Stromal cell of bone marrow (primary cell): ENCODE results near the gene RRAD.

ENCODE experiments used
- DNase-seq: peaks from one replicate; pipeline ENCODE4 v3.0.0-alpha.2; 2012; ENCODE audit warnings: low read depth

Gene RRAD

DNA sequence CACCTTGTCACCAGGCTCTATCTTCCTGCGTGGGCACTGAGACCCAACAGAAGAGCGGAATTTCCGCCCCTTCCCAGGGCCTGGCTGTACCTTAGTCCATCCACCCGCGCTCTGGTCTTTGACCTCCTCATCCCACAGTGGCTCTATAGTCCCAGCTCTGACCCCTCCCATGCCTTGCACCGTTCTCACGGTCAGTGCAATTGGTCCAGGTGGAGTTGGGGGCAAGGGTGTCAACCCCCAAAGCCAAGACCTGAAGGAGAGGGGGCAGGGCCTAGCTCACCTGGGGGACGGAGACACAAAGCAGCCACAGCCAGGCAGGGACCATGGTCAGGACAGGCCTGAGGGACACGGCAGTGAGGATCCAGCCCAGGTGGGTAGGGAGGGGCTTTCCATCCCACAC, 7.6 kb downstream of the RRAD start:
- DNase-seq: no peak

DNA sequence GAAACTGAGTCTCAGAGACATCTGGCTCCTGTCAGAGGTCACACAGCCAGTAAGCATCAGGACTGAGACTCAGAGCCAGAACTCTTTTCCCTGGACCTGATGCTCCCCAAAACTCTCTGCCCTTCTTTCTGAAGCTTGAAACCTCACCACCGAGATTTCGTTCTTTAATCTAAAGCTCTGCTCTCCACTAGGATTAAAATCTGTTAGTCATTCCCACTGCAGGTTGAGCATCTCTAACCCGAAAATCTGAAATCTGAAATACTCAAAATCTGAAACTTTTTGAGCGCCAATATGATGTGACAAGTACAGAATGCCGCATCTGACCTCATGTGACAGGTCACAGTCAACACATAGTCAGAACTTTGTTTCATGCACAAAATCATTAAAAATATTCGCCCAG, 8.8 kb downstream of the RRAD start:
- DNase-seq: no peak

GRCh38 chr16:66915041-66915440, 10.3 kb downstream of the RRAD start:
- DNase-seq: no peak

DNA sequence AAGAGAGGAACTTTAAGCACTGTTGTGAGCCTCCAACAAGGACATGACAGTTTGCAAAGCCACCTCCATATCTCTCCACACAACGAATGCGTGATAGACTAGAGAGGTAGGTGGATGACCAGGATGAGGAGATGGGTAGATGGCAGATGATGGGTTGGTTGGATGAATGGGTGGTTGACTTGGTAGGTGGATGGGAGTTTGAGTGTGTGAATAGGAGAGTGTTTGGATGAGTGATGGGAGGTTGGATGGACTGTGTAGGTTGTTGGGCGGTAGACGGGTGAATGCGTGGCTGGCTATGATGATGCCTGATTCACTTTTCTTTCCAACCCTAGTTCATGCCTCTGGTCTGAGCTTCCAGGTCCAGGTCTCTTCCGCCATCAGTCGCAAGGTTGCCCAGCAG, 10.8 kb downstream of the RRAD start:
- DNase-seq: no peak

GRCh38 chr16:66913711-66914110, 11.6 kb downstream of the RRAD start:
- no peak for DNase-seq

GRCh38 chr16:66913081-66913480, 12.3 kb downstream of the RRAD start:
- DNase-seq: no peak

- no peak for DNase-seq
These were observed 13.5 kb downstream of the RRAD start for GRCh38 chr16:66911801-66912200.

DNA sequence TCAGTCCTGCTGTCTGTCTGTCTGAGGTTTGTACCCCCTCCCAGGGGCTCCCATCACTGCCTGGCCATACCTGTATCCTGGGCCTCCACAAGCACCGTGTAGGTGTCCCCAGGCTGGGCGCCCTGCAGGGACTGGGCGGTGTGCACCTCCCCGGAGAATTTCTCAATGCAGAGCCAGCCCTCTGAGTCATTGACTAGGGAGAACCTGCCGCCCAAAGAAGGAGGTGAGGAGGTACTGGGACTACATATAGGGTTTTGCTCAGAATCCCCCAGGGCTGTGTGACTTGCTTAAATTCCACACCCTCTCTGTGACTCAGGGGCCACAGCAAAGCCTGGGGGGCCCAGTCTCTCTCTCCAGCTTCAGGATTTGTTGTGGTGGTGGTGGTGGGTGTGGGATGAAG, 14.2 kb downstream of the RRAD start:
- DNase-seq: no peak

- DNase-seq: no peak
These were observed 15.0 kb downstream of the RRAD start for GRCh38 chr16:66910175-66910940.

DNA sequence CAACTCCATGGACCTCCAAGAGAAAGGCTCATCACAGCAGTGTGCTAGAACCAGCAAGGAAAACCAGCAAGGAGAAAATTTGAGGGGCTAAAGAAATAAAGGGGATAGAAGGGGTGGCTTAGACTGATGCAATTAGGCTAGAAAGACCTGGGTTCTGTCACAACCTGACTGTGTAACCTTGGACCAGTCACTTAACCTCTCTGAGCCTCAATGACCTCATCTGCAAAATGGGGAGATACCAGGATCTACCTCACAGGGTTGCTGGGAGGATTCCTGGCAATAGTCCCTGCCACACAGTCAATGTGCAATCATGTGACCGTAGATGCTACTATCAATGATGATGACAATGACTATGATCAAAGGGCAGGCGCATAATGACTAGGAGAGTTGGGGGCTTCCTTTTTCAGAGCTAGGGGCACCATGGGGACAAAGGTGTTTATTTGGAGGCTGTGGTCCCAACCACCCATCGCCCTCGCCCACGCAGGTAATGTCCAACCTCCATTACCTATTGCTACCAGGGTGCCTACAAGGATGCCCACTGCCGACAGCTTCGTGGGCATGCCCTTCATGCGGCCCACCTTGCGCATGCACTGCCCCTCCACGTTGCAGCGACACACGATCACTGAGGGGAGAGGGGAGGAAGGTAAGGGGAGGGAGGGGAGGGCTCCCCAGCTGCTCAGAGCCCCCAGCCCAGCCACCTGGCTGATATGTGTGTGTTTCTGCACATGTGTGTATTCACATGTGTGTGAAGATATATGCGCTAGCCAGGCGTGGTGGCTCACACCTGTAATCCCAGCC, 16.4 kb downstream of the RRAD start:
- DNase-seq: no peak

- DNase-seq: no peak
These were observed 17.2 kb downstream of the RRAD start for GRCh38 chr16:66908116-66908515.

- DNase-seq: no peak
These were observed 18.2 kb downstream of the RRAD start for GRCh38 chr16:66906916-66907836.

DNA sequence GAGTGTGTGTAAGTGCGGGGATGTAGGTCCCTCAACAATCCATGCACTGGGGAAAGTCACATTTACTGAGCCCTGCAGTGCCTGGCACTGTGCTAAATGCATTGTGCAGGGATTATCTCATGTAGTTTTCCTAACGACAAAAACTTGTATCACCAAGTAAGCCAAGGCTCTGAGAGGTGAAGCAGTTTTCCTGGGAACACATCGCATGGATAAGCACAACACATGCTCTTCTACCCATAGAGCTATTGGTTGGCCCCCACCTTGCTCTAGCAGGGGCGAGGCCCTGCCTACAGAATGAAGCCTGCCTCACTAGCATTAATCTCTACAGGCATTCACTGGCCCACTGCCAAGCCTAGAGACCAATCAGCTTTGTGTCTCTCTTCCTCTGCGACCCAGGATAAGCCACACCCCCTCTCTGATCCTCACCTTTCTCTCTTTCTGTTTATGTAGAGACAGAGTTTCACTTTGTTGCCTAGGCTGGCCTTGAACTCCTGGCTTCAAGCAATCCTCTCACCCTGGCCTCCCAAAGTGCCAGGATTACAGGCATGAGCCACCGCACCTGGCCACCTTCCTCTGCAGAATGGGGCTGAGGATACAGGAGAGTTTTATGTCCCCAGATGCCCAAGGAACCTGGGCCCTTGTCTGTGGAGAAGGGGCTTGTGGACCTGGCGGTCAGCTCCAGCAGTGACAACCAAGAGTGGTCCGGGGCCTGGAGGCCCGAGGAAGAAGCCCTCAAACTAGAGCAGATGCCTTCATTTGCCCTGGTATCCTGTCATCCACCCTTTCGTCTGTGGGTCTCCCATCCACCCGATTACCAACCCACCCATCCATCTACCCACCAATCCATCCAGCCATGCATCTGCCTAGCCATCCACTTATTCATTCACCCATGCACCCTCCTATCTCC, 19.4 kb downstream of the RRAD start:
- no peak for DNase-seq

GRCh38 chr16:66904846-66905632, 20.3 kb downstream of the RRAD start:
- DNase-seq: no peak

- DNase-seq: no peak
These were observed 20.9 kb downstream of the RRAD start for GRCh38 chr16:66904428-66904845.

DNA sequence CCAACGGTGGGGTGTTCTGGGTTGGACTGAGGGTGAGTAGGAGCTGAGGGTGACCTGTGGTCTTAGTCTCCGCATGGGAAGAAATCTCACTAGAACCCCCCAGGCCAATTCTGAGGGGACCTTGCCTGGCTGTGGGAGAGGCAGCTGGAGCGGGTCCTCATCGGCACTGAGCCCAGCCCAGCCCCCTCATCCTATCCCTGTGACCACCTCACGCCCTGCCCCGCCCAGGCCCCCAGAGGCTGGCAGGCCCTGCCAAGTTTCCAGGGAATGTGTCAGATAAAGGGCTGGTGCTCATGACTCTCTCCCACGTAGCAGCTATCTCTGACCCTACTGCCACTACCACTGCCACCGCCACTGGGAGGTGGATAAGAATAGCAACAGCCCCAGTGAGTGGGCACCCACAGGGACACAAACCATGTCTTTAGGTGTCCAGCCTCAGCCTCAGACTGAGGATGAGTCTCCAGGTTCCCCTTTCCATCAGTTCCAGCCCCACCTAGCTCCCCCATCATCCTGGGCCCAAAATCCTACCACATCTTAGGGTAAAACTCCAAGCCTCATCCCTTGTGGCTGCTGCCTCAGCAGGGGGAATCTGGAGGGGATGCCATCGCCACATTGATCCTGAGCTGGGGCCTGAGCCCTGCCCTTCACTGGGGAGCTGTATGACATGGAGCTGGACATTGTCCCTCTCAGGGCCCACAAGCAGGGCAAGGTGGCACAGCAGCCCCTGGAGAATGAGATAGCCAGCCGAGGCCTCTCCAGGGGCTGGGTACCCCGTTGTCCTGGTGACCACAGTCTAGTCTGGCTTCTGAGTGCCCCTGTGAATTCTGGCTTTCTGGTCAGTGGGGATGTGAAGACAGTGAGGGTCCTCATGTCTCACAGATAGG, 21.5 kb downstream of the RRAD start:
- no peak for DNase-seq

DNA sequence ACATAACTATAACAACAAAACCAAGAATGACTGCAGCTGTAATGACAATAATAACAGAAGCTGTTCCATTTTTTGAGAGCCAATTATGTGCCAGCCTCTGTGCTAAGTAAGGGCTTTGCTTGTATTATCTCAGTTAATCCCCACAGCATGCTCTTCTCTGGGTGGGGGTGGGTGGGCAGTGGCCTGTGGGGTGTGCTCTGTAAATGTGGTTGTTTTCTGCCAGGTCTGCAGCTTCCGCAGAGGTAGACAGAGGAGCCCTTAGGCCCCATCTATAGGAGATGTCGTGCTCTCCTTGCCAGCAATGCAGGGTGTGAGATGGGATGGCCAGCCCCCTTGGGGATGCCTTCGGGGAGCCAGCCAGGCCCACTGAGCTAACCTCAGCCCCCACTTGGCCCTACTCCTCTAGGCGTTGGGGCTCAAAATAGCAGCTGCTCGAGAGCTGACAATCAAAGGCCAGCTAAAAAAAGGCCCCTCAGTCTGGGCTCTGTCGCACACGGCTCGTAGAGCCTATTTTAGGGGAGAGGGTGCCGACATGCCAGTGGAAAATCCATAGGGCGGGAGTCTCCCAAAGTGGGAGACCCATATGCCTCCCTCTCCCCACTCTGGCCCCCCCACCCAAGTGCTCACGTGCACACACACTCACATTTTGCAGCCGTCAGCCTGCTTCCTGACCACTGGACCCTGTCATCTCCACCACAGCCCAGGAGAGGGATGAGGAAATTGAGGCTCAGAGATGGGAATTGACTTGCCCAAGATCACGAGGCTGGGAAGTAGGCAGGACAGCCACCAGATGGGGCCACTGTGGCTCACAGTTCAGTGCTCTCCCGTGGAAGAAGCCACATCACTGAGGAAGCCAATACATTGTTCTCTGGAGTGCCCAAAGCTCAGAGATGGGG, 22.4 kb downstream of the RRAD start:
- no peak for DNase-seq

- no peak for DNase-seq
These were observed 23.7 kb downstream of the RRAD start for GRCh38 chr16:66901626-66902025.
